ENCODE measurements around the gene DCBLD2. TPM values are rescaled to one million over a fixed set of nuclear protein-coding genes. Genes with fewer than 3 reads are reported as not detected.
A peak's percentile ranks its signal among the peaks of the same experiment; 100 is the strongest.

The DCBLD2 gene
- total RNA-seq, 1 donor: 300 TPM

DNA sequence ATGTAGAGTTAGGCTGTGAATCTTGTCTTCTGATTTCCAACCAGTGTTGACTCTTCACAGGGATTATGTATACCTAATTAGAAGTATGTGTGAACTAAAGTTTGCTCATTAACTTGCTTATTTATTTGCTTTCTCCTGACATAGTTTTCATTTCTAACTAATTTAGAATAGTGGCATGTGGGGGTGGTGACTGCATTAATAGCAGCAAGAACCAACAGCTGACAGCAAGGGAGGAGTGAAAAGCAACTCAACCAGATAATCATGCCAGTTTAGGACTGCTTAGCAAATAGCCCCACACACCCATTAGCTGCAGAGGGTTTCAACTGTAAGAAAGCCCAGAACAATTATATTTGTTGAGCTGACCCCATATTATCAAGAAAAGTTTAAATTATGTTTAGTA, 134.6 kb downstream of the DCBLD2 start:
- H3K4me3 ChIP-seq (ENCODE audit: low read depth, low read length): no peak overlapping the region
- TF ChIP-seq, protein P1, sequence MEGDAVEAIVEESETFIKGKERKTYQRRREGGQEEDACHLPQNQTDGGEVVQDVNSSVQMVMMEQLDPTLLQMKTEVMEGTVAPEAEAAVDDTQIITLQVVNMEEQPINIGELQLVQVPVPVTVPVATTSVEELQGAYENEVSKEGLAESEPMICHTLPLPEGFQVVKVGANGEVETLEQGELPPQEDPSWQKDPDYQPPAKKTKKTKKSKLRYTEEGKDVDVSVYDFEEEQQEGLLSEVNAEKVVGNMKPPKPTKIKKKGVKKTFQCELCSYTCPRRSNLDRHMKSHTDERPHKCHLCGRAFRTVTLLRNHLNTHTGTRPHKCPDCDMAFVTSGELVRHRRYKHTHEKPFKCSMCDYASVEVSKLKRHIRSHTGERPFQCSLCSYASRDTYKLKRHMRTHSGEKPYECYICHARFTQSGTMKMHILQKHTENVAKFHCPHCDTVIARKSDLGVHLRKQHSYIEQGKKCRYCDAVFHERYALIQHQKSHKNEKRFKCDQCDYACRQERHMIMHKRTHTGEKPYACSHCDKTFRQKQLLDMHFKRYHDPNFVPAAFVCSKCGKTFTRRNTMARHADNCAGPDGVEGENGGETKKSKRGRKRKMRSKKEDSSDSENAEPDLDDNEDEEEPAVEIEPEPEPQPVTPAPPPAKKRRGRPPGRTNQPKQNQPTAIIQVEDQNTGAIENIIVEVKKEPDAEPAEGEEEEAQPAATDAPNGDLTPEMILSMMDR (IDR thresholded peaks at IDR 0.05; ENCODE audit: insufficient read depth, low read depth, low read length): no peak
- no peak for DNase-seq (ENCODE audit: low read depth)

DNA sequence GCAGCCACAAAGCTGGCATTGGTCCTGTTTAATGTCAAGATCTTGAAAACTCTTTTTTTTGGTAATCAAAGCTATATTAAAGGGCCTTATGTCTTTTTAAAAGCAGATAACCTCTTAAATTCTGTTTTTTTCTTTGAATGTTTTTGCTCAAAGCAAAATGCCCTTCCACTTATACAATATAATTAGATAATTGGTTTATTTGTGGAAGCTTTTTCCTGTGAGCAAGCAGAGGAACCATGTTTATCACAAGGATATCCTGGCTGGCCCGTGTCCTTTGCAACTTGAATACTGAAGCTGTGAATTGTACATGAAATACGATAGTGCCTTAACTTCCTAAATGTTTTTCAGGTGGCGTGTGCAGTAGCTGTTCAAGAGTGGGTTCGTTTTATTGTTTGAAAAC, 135.8 kb downstream of the DCBLD2 start:
- TF ChIP-seq, protein P1 (IDR thresholded peaks at IDR 0.05; ENCODE audit: insufficient read depth, low read depth, low read length): no peak
- DNase-seq (ENCODE audit: low read depth): no peak
- no peak overlapping the region for H3K4me3 ChIP-seq (ENCODE audit: low read depth, low read length)

DNA sequence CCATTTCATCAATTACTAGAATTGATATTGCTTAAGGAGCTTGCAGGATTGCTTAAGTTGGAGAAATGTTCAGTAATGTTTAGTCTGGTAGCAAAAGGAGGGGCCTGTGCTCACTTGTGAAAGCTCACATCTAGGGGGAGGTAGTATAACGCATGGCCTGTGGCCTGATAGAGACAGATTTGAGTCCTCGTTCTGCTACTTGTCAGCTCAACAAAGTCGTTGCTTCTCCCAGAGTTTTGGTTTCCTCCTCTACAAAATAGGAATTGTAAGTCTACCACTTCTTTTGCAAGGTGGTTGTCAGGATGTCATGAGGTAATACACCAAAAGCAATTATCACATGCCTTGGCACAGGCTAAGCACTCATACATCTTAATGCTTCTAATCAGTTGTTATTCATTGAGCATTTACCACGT, 137.0 kb downstream of the DCBLD2 start:
- TF ChIP-seq, protein P1 (IDR thresholded peaks at IDR 0.05; ENCODE audit: insufficient read depth, low read depth, low read length): no peak
- DNase-seq (ENCODE audit: low read depth): peak; percentile 71

DNA sequence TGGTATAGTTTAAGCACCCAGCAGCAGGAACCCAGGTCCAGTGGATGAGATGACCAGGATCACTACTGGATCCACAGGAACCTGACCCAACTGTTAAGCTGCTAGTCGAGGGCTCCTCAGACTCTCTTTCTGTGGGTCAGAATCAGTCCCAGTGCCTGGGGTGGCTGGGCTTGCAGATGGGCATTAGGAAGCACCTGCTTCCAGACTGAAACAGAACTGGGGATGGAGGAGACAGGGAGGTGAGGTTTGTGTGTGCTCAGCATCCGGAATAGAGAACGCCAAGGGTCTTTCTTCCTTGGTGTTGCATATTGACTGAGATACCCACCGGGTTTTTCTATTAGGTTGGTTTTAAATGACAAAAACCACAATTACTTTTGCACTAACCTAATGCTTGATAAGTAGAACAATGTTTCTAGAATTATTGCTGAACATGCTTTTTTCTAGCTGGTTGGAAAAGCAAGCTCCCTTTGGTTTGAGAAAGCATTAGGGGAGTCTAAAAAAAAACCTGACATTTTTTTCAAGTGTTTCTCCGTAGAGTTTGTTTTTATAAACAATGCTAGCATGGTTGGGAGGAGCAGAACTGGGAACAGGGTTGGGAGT, 137.6 kb downstream of the DCBLD2 start:
- DNase-seq (ENCODE audit: low read depth): no peak
- TF ChIP-seq, protein P1 (IDR thresholded peaks at IDR 0.05; ENCODE audit: insufficient read depth, low read depth, low read length): no peak
- no peak overlapping the region for H3K4me3 ChIP-seq (ENCODE audit: low read depth, low read length)

More for the DNA sequence above, 137.0 kb downstream of the DCBLD2 start:
- H3K4me3 ChIP-seq (ENCODE audit: low read depth, low read length): no peak overlapping the region

DNA sequence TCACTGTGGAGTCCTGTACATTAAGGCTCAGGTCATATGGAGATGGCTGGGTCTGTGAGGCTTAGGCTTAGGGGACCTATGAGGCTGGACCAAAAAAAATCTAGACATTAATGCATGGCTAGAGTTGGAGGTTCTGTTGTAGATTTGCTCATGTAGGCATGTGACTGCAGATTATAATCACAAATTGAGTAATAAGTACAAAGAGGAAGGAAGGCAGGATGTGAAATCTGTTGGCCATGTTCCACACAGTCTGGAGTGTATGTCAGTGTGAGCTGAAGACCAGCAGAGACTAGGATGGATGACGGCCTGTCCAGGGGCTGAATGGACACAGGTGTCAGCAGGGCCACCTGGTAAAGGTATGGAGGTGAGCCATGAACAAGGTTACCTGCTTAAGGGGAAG, 138.4 kb downstream of the DCBLD2 start, which contains the start of gene ST3GAL6:
Gene ST3GAL6 (plus strand): TSS at position 265 of the 400 bp plus-strand sequence. CDS start 5,101 bp downstream, outside the sequence.
- H3K4me3 ChIP-seq (ENCODE audit: low read depth, low read length): no peak within 1 kb of the TSS
- TF ChIP-seq, protein P1 (IDR thresholded peaks at IDR 0.05; ENCODE audit: insufficient read depth, low read depth, low read length): no peak
- peak; percentile 86 for DNase-seq (ENCODE audit: low read depth)

DNA sequence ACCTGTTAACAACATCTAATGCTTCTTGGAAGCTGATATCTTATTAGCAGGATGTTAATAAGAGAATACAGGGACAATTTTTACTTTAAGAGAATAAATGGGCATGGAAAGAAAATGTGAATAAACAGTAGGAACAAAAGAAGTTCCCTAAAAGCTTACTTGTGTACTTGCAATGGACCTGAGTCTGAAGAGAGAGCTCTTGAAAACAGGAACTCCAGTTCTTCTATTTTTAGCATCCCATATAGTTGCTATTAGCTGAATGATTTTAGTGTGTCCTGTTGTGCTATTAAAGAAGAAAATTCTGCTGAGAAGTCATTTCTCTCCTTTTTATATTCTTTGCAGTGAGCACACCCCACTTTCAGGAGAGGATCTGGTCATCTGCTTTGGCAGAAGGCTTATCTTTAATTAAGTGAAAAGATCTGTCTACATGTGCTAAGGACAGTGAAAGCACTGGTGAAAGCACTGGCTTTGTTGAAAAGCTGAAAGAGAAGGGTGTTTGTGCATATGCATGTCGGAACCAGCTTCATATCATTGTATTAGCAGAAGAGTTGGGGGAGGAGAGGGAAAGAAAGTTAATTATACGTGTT, 139.8 kb downstream of the DCBLD2 start:
- TF ChIP-seq, protein P1 (IDR thresholded peaks at IDR 0.05; ENCODE audit: insufficient read depth, low read depth, low read length): no peak
- DNase-seq (ENCODE audit: low read depth): no peak
- no peak overlapping the region for H3K4me3 ChIP-seq (ENCODE audit: low read depth, low read length)
